Mesenchymal stem cell (in vitro differentiated cells and primary cell): ENCODE results near the gene ZYX.

Source experiments
- DNase-seq: peaks from one replicate; pipeline ENCODE4 v3.0.0-alpha.2; 2013
- H2AFZ ChIP-seq: one replicate; pipeline ENCODE4 v1.6.1; 2013; ENCODE audit warnings: low read depth, mild to moderate bottlenecking, control low read depth, inconsistent platforms, low read length, moderate library complexity
- H2AK5ac ChIP-seq: 2 replicates; pipeline ENCODE4 v1.6.1; 2013; ENCODE audit warnings: low read length, moderate library complexity, mild to moderate bottlenecking, inconsistent platforms; ENCODE audit not compliant: severe bottlenecking
- H2BK120ac ChIP-seq: one replicate; pipeline ENCODE4 v1.6.1; 2013; ENCODE audit warnings: low read depth, mild to moderate bottlenecking, inconsistent platforms, low read length, moderate library complexity
- H2BK12ac ChIP-seq, 2 experiments: one replicate each; pipeline ENCODE4 v1.6.1; 2013; ENCODE audit warnings: inconsistent platforms in 2 of 2, low read length in 2 of 2, mild to moderate bottlenecking in 2 of 2, moderate library complexity in 2 of 2, control low read depth in 1 of 2
- H2BK15ac ChIP-seq: one replicate; pipeline ENCODE4 v1.6.1; 2013; ENCODE audit warnings: mild to moderate bottlenecking, low read depth, inconsistent platforms; ENCODE audit not compliant: poor library complexity, severe bottlenecking
- H2BK5ac ChIP-seq: 2 replicates; pipeline ENCODE4 v1.6.1; 2013; ENCODE audit warnings: low read depth, mild to moderate bottlenecking, low read length, control low read depth, inconsistent platforms; ENCODE audit not compliant: poor library complexity, severe bottlenecking
- H3K14ac ChIP-seq, 2 experiments: one replicate each; pipeline ENCODE4 v1.6.1; 2013; ENCODE audit warnings: inconsistent platforms in 2 of 2, low read length in 2 of 2, control low read depth in 1 of 2, mild to moderate bottlenecking in 1 of 2, moderate library complexity in 1 of 2
- H3K18ac ChIP-seq, 2 experiments: one replicate each; pipeline ENCODE4 v1.6.1; 2013; ENCODE audit warnings: inconsistent platforms in 2 of 2, low read length in 2 of 2, control low read depth in 1 of 2, low read depth in 1 of 2, mild to moderate bottlenecking in 1 of 2
- H3K23ac ChIP-seq, 2 experiments: one replicate each; pipeline ENCODE4 v1.6.1; 2013; ENCODE audit warnings: inconsistent platforms in 2 of 2, low read length in 2 of 2, mild to moderate bottlenecking in 2 of 2, moderate library complexity in 2 of 2, control low read depth in 1 of 2
- H3K27ac ChIP-seq: 2 replicates; pipeline ENCODE4 v1.5.1; 2013; ENCODE audit warnings: mild to moderate bottlenecking, moderate library complexity, low read length, control low read depth, inconsistent platforms; ENCODE audit not compliant: poor library complexity, severe bottlenecking
- H3K27me3 ChIP-seq, 2 experiments: 2 replicates each; pipeline versions ENCODE4 v1.6.1 to v1.7.0; 2013; ENCODE audit warnings: low read length in 2 of 2, mild to moderate bottlenecking in 2 of 2, moderate library complexity in 2 of 2, control low read depth in 1 of 2, inconsistent platforms in 1 of 2; ENCODE audit not compliant: control insufficient read depth in 1 of 2, insufficient read depth in 1 of 2
- H3K36me3 ChIP-seq, 2 experiments: 2 replicates each; pipeline versions ENCODE4 v1.6.1 to v1.7.0; 2013; ENCODE audit warnings: low read length in 2 of 2, control low read depth in 1 of 2, inconsistent platforms in 1 of 2, low read depth in 1 of 2, mild to moderate bottlenecking in 1 of 2; ENCODE audit not compliant: insufficient read depth in 2 of 2, control insufficient read depth in 1 of 2
- H3K4ac ChIP-seq, 2 experiments: one replicate each; pipeline ENCODE4 v1.6.1; 2013; ENCODE audit warnings: inconsistent platforms in 2 of 2, low read length in 2 of 2, mild to moderate bottlenecking in 2 of 2, moderate library complexity in 2 of 2, control low read depth in 1 of 2, low read depth in 1 of 2
- H3K4me1 ChIP-seq: 2 replicates; pipeline ENCODE4 v1.6.1; 2013; ENCODE audit warnings: low read depth, low read length, control low read depth; ENCODE audit not compliant: control insufficient read depth, insufficient read depth
- H3K4me2 ChIP-seq: 2 replicates; pipeline ENCODE4 v1.6.1; 2013; ENCODE audit warnings: low read length, mild to moderate bottlenecking, inconsistent platforms; ENCODE audit not compliant: poor library complexity, severe bottlenecking
- H3K4me3 ChIP-seq, 2 experiments: 2 replicates each; pipeline versions ENCODE4 v1.5.1 to v1.7.0; 2013; ENCODE audit warnings: low read length in 2 of 2, mild to moderate bottlenecking in 2 of 2, control low read depth in 1 of 2, low read depth in 1 of 2; ENCODE audit not compliant: insufficient read depth in 1 of 2
- H3K79me1 ChIP-seq: replicated peaks from 2 replicates; pipeline ENCODE4 v1.6.1; 2013; ENCODE audit warnings: mild to moderate bottlenecking, control low read depth, low read length, inconsistent platforms; ENCODE audit not compliant: poor library complexity, severe bottlenecking
- H3K9ac ChIP-seq: 2 replicates; pipeline ENCODE4 v1.7.0; 2013; ENCODE audit warnings: mild to moderate bottlenecking, low read length, moderate library complexity
- H3K9me3 ChIP-seq: 2 replicates; pipeline ENCODE4 v1.7.0; 2013; ENCODE audit warnings: mild to moderate bottlenecking, low read length; ENCODE audit not compliant: control insufficient read depth
- H4K8ac ChIP-seq: one replicate; pipeline ENCODE4 v1.6.1; 2013; ENCODE audit warnings: inconsistent platforms, mild to moderate bottlenecking, low read length, moderate library complexity
- H4K91ac ChIP-seq: one replicate; pipeline ENCODE4 v1.6.1; 2013; ENCODE audit warnings: mild to moderate bottlenecking, low read length, inconsistent platforms
- WGBS: methylation state at CpG from one replicate; pipeline ENCODE4 v1.1.7; 2013; ENCODE audit warnings: mixed read lengths; 5-methylcytosine and 5-hydroxymethylcytosine counted together

ZYX gene

DNA sequence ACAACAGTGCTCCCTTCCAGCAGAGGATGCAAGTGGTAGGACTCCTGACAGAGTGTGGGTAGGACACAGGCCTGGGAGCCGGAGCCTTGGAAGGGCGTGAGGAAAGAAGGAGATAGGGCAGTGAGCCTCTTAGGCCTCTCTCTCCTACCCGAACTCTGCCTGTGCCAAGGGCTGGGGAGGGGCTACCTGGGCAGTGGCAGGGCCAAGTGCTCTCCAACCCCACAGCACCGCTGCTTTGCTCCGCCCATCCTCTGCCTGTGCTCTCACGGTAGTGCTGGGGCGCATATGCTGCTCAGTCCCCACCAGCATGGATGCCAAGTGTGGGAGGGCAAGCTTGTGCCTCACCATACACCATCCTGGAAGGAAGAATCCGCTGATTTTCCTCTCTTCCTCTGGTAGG lies 26.2 kb upstream of the ZYX start:
- Histone ChIP-seq H3K23ac (no peak overlapping the region), H3K18ac (no peak overlapping the region), H3K4me3 (no peak overlapping the region), H3K27ac (no peak overlapping the region), H3K4me1 (peaks cover 1% of the 10 kb centered on the region), H2BK5ac (no peak overlapping the region), H3K4ac (no peak overlapping the region), H3K79me1 (no peaks in the 10 kb centered on the region), H2BK15ac (no peak overlapping the region), H3K9me3 (no peaks in the 10 kb centered on the region), H4K91ac (no peak overlapping the region), H3K27me3 (peaks cover 0 to 49% of the 10 kb centered on the region in 2 experiments), H3K9ac (no peak overlapping the region), H2BK120ac (no peak overlapping the region), H3K36me3 (peaks cover 0 to 31% of the 10 kb centered on the region in 2 experiments), H2AFZ (no peak overlapping the region), H4K8ac (no peak overlapping the region), H2AK5ac (no peak overlapping the region), H3K4me2 (no peak overlapping the region), H3K14ac (peak overlapping the region in 1 of 2 experiments; percentile 77), H2BK12ac (no peak overlapping the region)
- WGBS, result 80% methylated on average over 7 of the region's 8 CpGs
- DNase-seq, result no peak

DNA sequence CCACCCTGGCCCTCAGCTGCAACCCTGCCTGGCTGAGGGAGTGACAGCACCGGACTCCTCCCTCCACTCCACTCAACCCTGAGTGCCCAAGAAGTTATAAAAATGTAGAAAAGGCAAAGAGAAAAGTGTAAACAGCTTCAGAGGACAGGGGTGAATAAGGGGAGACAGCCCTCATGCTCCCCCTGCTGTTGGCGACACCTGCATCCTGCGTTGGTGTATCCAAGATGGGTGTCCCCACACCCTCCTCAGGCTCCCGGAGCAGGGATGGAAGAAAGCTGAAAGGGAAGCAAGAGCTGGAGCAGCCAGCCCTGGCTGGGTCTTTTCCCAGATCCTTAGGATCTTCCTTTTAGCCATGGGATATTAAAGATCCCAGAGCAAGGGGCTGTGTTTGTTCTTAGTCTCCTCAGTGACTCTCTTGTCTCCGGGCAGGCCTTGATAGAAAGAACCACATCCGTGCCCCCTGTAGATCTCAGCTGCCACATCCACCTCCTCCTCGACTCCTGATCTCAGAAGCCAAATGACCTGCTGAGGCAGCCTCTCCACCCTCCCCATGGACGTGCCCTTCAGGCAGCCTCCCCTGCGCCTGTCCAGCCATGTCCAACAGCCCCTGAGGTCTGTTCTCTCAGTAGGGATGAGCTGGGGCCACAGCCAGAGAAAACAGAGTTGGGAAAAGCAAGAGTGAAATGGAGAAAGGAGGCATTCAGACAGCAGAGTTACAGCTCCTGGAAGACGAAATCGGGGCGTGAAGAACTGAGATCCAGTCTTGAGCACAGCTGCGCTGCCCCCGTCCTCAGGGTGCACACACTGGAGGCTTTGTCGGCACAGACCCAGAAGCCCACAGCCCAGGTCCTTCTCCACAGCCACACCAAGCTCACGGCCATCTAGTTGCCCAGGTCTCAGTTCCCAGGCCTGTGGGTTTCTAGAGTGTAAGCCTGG lies 25.4 kb upstream of the ZYX start:
- H3K79me1 ChIP-seq, result no peaks in the 10 kb centered on the region
- no peak overlapping the region for H2BK12ac ChIP-seq
- no peaks in the 10 kb centered on the region for H3K9me3 ChIP-seq
- no peak overlapping the region for H2AK5ac ChIP-seq
- no peak overlapping the region for H2AFZ ChIP-seq
- H3K4me1 ChIP-seq, result peaks cover 1% of the 10 kb centered on the region
- H4K8ac ChIP-seq, result no peak overlapping the region
- H2BK5ac ChIP-seq, result no peak overlapping the region
- no peak overlapping the region for H4K91ac ChIP-seq
- H3K27ac ChIP-seq, result no peak overlapping the region
- no peak for DNase-seq
- H2BK120ac ChIP-seq, result no peak overlapping the region
- no peak overlapping the region for H3K4me2 ChIP-seq
- no peak overlapping the region for H3K9ac ChIP-seq
- WGBS, result 80% methylated on average over 15 of the region's 16 CpGs
- no peak overlapping the region for H3K4ac ChIP-seq
- no peak overlapping the region for H3K18ac ChIP-seq
- H2BK15ac ChIP-seq, result no peak overlapping the region
- no peak overlapping the region for H3K23ac ChIP-seq
- H3K4me3 ChIP-seq, result no peak overlapping the region
- H3K36me3 ChIP-seq, result peaks cover 0 to 31% of the 10 kb centered on the region in 2 experiments
- no peak overlapping the region for H3K14ac ChIP-seq
- peaks cover 6 to 54% of the 10 kb centered on the region in 2 experiments for H3K27me3 ChIP-seq

DNA sequence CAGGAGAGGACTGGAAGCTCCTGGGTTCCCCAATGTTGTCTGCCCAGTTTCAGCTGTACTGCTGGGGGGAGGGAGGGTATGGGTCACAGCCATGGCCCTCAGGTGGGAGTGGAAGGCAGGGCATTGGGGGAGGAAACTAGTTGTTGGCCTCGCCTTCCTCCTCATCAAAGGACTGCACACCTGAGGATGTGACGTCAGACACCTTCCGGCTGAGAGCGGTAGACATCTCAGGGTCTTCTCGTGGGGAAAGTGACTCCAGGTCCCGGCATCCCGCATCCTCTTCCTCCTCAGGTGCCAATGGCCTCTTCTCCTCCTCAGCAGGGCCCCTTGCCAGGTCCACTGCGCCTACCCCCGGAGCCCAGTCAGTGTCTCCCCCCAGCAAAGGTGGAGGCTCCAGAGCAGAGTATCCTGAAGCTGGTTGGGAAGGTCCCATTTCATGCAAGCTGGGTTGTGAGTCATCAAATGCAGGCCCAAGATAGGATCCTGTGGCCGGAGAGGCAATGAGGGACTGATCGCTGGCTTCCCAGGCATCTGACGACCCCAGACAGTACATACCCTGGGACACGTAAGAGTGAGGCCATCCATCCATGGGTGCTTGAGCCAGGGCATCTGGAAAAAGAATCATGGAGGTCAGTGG lies 24.6 kb upstream of the ZYX start:
- no peak overlapping the region for H3K9ac ChIP-seq
- H3K36me3 ChIP-seq, result peaks cover 0 to 31% of the 10 kb centered on the region in 2 experiments
- no peak overlapping the region for H2BK15ac ChIP-seq
- no peak overlapping the region for H4K91ac ChIP-seq
- H3K79me1 ChIP-seq, result no peaks in the 10 kb centered on the region
- H2BK120ac ChIP-seq, result no peak overlapping the region
- H3K4me2 ChIP-seq, result no peak overlapping the region
- peaks cover 10 to 62% of the 10 kb centered on the region in 2 experiments for H3K27me3 ChIP-seq
- no peak overlapping the region for H3K14ac ChIP-seq
- H2AFZ ChIP-seq, result no peak overlapping the region
- DNase-seq, result no peak
- H2BK12ac ChIP-seq, result no peak overlapping the region
- no peak overlapping the region for H3K23ac ChIP-seq
- H3K4me1 ChIP-seq, result peaks cover 6% of the 10 kb centered on the region
- H3K9me3 ChIP-seq, result no peaks in the 10 kb centered on the region
- no peak overlapping the region for H4K8ac ChIP-seq
- no peak overlapping the region for H3K18ac ChIP-seq
- H2AK5ac ChIP-seq, result no peak overlapping the region
- no peak overlapping the region for H3K4me3 ChIP-seq
- no peak overlapping the region for H3K4ac ChIP-seq
- H3K27ac ChIP-seq, result no peak overlapping the region
- 91% methylated on average over 13 of the region's 13 CpGs for WGBS
- H2BK5ac ChIP-seq, result no peak overlapping the region

DNA sequence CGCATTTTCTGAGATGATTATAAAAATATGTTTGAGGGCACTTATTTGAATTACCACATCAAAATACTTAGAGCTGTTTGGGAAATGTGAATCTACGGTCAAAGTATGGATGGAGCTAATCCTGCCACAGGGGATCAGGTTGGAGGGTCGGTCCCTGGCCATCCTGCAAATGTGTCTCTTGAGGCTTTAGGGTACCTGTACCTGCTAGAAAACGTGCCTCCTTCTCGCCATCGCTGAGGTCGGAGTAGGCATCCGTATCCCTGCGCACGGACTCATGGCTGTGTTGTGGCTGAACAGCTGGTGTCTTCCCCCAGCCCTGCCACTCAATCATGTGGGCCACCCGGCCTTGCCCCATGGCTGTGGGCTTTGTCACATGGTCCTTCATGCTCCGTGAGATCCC lies 22.5 kb upstream of the ZYX start:
- Histone ChIP-seq H3K4me1 (peaks cover 17% of the 10 kb centered on the region), H3K79me1 (no peaks in the 10 kb centered on the region), H3K9ac (no peak overlapping the region), H3K23ac (no peak overlapping the region), H3K4me2 (no peak overlapping the region), H4K91ac (no peak overlapping the region), H3K27me3 (peaks cover 19 to 76% of the 10 kb centered on the region in 2 experiments), H2AFZ (no peak overlapping the region), H2BK5ac (no peak overlapping the region), H3K4ac (no peak overlapping the region), H3K27ac (no peak overlapping the region), H3K18ac (no peak overlapping the region), H3K14ac (no peak overlapping the region), H3K36me3 (peaks cover 0 to 31% of the 10 kb centered on the region in 2 experiments), H2BK15ac (no peak overlapping the region), H4K8ac (no peak overlapping the region), H3K4me3 (no peak overlapping the region), H3K9me3 (no peaks in the 10 kb centered on the region), H2BK12ac (no peak overlapping the region), H2BK120ac (no peak overlapping the region), H2AK5ac (no peak overlapping the region)
- no peak for DNase-seq
- 94% methylated on average over 10 of the region's 12 CpGs for WGBS
